Erythroblast (primary cell): ENCODE results near the gene ZNF485.
A peak's percentile ranks its signal among the peaks of the same experiment; 100 is the strongest.
"Not testable (repeated sequence)": the region's sequence is repeated elsewhere in the genome, so short reads cannot be mapped to it uniquely, and the experiment has no call there.

Experiments
- DNase-seq, 2 experiments: peaks; one replicate each; lab custom pipeline; 2025; lab: John Stamatoyannopoulos, UW
- GATA1 ChIP-seq: IDR thresholded peaks from 2 replicates; pipeline ENCODE4 v1.6.1; 2011; ENCODE audit warnings: low read depth, mild to moderate bottlenecking, control low read depth, low read length, moderate library complexity
- POLR2A ChIP-seq: IDR thresholded peaks from 2 replicates; pipeline ENCODE4 v1.6.1; 2011; ENCODE audit warnings: mild to moderate bottlenecking, low read length

Gene ZNF485

DNA sequence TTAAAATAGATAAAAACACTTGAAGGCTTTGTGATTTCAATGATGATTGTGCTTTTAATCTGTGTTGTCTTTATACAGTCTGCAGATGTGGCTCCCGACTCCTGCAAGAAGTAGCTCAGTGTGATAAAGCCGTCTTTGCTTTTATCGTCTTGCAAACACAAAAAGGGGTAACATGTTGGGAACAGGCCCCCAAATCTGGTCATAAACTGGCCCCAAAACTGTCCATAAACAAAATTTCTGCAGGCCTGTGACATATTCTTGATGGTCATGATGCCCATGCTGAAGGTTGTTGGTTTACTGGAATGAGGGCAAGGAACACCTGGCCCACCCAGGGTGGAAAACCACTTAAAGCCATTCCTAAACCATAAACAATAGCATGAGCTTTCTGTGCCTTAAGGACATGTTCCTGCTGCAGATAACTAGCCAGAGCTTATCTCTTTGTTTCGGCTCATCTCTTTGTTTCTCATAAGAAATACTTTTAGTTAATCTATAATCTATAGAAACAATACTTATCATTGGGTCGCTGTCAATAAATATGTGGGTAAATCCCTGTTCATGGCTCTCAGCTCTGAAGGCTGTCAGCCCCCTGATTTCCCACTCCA is 14.8 kb upstream of the ZNF485 start:
- TF ChIP-seq POLR2A (no peak), GATA1 (no peak)

GRCh38 chr10:43594944-43595589 is 11.2 kb upstream of the ZNF485 start:
- TF ChIP-seq GATA1 (no peak), POLR2A (no peak)
- peak; percentile 57 to 66 for DNase-seq

More for the DNA sequence above, 14.8 kb upstream of the ZNF485 start:
- no peak for DNase-seq

DNA sequence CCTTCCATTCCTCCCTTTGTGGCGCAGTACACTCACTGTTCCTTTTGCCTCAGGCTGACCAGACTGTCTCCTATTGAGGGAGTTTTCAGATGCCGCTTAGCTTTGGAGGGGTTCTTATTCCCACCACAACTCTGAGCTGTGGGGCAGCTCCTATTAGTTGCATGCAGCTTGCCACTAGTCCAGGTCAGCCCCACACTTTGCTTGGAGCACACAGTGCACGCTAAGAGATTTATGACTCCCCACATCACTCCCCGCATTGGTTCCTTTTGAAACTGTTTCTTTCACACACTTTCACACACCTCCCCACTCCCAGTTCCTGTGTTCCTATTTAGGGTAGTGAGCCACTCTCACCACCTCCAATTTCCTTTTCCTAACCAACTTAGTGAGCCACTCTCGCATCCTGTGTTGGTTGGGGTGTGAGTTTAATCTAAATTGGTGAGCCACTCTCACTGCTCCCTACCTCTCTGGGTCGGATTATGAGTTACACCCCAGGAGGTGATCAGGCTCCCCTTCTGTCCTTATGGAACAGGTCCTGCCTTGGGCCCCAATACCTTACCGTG is 10.4 kb upstream of the ZNF485 start:
- DNase-seq: no peak
- TF ChIP-seq GATA1: no peak
- TF ChIP-seq POLR2A: no peak

GRCh38 chr10:43596546-43596945 is 9.7 kb upstream of the ZNF485 start:
- DNase-seq: no peak
- TF ChIP-seq GATA1 (no peak), POLR2A (no peak)

- TF ChIP-seq POLR2A (no peak), GATA1 (no peak)
- DNase-seq: peak in 1 of 2 experiments; percentile 1
Measured at GRCh38 chr10:43598446-43598845, 7.8 kb upstream of the ZNF485 start.

DNA sequence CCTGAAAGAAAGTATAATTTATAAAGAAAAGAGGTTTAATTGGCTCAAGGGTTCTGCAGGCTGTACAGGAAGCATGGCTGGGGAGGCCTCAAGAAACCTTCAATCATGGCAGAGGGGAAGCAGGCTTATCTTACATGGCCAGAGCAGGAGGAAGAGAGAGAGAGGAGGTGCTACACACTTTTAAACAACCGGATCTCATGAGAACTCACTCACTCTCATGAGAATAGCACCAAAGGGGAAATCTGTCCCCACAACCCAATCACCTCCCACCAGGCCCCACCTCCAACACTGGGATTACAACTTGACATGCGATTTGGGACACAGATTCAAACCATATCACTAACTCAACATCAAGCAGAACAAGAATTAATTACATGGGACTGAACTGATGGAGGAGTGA is 6.9 kb upstream of the ZNF485 start:
- peak in 1 of 2 experiments; percentile 28 for DNase-seq
- TF ChIP-seq GATA1: no peak
- no peak for TF ChIP-seq POLR2A

DNA sequence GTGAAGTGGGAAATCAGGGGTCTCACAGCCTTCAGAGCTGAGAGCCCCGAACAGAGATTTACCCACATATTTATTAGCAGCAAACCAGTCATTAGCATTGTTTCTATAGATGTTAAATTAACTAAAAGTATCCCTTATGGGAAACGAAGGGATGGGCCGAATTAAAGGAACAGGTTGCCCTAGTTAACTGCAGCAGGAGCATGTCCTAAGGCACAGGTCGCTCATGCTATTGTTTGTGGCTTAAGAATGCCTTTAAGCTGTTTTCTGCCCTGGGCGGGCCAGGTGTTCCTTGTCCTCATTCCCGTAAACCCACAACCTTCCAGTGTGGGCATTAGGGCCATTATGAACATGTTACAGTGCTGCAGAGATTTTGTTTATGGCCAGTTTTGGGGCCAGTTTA is 4.7 kb upstream of the ZNF485 start:
- DNase-seq: not testable (repeated sequence)

DNA sequence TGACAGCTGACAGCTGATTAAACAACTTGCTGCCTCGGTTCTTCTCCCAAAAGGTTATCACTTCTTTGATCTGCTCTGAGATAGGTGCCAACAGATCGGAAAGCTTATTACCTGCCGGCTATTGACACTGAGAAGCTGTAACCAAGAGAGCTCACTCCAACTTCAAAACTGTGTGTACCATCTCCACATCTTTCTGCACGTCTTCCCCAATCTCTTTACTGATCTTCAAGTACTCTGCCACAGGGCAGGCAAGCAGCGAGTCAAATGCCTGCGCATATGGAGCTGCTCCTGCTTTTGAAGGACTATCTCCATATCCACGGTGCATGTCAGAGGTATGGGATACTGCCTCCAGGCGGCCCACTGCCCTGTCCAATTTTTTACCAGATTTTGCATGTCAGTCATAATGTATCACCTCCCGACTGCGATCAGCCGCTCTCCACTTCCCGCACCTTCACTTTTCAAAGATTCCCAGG is 352 bp upstream of the ZNF485 start:
- no peak for TF ChIP-seq GATA1
- TF ChIP-seq POLR2A: no peak

DNA sequence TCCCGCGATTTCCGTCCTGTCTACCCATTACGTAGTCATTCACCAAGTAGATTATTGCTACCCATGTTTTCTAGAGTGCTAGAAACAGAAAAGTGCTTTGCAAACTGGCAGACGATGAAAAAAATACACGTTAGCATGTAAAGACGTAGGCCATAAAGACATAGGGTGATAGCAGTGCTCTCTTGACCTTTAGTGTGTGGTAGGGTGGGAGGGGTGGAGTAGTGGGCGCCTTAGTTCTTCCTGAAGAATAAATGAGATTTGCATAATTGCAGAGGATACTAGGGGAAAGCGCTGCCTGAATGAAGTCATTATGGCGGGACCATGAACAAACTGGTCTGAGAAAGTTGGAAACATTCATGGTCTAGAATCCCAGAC is 948 bp downstream of the ZNF485 start:
- no peak for DNase-seq
- TF ChIP-seq GATA1 (no peak), POLR2A (no peak)

More for the DNA sequence above, 352 bp upstream of the ZNF485 start:
- no peak for DNase-seq

GRCh38 chr10:43610636-43611035 is 4.4 kb downstream of the ZNF485 start:
- DNase-seq: no peak
- TF ChIP-seq POLR2A (no peak), GATA1 (no peak)

DNA sequence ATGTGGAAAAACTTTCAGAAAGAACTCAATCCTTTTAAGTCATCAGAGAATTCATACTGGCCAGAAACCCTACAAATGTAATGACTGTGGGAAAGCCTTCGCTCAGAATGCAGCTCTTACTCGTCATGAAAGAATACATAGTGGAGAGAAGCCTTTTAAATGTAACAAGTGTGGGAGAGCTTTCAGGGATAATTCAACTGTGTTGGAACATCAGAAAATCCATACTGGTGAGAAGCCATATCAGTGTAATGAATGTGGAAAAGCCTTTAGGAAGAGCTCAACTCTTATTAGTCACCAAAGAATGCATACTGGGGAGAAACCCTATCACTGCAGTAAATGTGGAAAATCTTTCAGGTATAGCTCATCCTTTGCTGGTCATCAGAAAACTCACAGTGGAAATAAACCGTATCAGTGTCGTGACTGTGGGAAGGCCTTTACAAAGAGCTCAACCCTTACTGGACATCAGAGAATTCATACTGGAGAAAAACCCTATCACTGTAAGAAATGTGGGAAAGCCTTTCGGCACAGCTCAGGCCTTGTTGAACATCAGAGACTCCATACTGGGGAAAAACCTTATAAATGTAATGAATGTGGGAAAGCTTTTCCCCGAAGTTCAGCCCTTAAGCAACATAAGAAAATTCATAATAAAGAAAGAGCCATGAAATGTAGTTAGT is 10.6 kb downstream of the ZNF485 start:
- no peak for DNase-seq
- no peak for TF ChIP-seq GATA1
- TF ChIP-seq POLR2A: no peak

DNA sequence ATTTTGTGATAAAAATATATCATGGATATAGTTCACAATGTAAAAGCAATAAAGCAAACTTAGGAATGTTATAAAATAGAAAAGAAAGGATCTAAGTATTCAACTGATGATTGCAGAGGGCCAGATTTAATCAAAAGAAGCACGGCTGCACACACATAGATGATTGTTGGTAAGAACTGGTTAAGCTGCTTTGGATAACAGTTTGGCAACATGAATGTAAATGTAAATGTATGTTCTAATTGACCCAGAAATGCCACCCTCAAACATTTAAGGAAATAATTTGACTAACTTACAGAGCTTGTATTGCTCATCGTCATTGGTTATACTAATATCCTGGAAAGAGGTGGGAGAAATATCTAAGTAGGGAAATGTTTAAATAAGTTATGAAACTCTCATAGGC is 13.1 kb downstream of the ZNF485 start:
- TF ChIP-seq GATA1: no peak
- TF ChIP-seq POLR2A: no peak
- DNase-seq: no peak

DNA sequence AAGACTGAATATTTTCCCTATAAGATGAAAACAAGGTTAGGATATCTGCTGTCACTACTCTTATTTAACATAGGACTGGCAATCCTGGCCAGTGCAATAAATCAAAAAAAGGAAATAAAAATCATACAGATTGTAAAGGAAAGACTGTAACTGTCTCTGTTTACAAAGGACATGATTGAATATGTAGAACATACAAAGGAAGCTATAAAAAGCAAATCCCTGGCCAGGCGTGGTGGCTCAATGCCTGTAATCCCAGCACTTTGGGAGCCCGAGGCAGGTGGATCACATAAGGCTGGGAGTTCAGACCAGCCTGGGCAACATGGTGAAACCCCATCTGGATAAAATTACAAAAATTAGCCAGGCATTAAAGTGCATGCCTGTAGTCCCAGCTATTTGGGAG is 15.8 kb downstream of the ZNF485 start:
- DNase-seq: no peak
- TF ChIP-seq POLR2A: no peak
- TF ChIP-seq GATA1: no peak

GRCh38 chr10:43623351-43623750 is 17.1 kb downstream of the ZNF485 start:
- DNase-seq: peak; percentile 19 to 24
- TF ChIP-seq GATA1 (no peak), POLR2A (no peak)
